Activated B cell treated with CpG ODN at 0.5 μM for 24 hours (primary cell): ENCODE measurements around the gene CRK. TPM values are rescaled to one million over a fixed set of nuclear protein-coding genes. Genes with fewer than 3 reads are reported as not detected.

Experiments used
- ATAC-seq: fragments of 200-7000 bp; cut with Tn5 transposase; one replicate; pipeline ENCODE4 v1.10.0; 2021; ENCODE audit warnings: low read depth, mild to moderate bottlenecking, moderate library complexity
- CTCF ChIA-PET: fragments of 350-600 bp; sonication (Branson Sonifier 250); formaldehyde crosslinking; loops from one replicate; lab custom pipeline; 2021; ENCODE audit warnings: antibody characterized with exemption; lab: Charles Lee
- POLR2A ChIA-PET: fragments of 350-600 bp; sonication (Branson Sonifier 250); formaldehyde crosslinking; loops from one replicate; lab custom pipeline; 2021; ENCODE audit warnings: antibody characterized with exemption; lab: Charles Lee
- DNase-seq: peaks from one replicate; pipeline ENCODE4 v3.0.0; 2022
- H3K27ac Mint-ChIP-seq: one replicate; pipeline ENCODE4 v1.8.0; 2020; ENCODE audit warnings: mixed read lengths
- H3K27me3 Mint-ChIP-seq: one replicate; pipeline ENCODE4 v1.8.0; 2021; ENCODE audit warnings: mixed read lengths
- H3K36me3 Mint-ChIP-seq: one replicate; pipeline ENCODE4 v1.8.0; 2021; ENCODE audit warnings: low read depth, mixed read lengths
- H3K4me1 Mint-ChIP-seq: one replicate; pipeline ENCODE4 v1.8.0; 2021; ENCODE audit warnings: mixed read lengths
- H3K4me3 Mint-ChIP-seq: one replicate; pipeline ENCODE4 v1.8.0; 2020; ENCODE audit warnings: mild to moderate bottlenecking, mixed read lengths
- H3K9me3 Mint-ChIP-seq: one replicate; pipeline ENCODE4 v1.8.0; 2020; ENCODE audit warnings: mixed read lengths
- CTCF ChIP-seq: fragments of 200-600 bp; IDR thresholded peaks from one replicate; pipeline ENCODE4 v1.8.0; 2022; ENCODE audit warnings: antibody characterized with exemption, mild to moderate bottlenecking
- intact Hi-C: fragments of 100-400 bp; cut with micrococcal nuclease; formaldehyde crosslinking; loops from one replicate; pipeline ENCODE4 v1.15.1; 2024
- total RNA-seq: library from RNA; stranded (reverse); gene quantifications from 2 replicates; pipeline ENCODE4 v1.2.3, GENCODE V29; 2022

CRK gene
- total RNA-seq, 1 donor from 2014 or later = 29.1 TPM

GRCh38 chr17:1481736-1482135, 25.7 kb upstream of the CRK start:
- no peak for ATAC-seq
- H3K27me3 Mint-ChIP-seq = no peaks in the 10 kb centered on the region
- intact Hi-C loops = no loop called here
- peaks cover 28% of the 10 kb centered on the region for H3K4me1 Mint-ChIP-seq
- ChIA-PET CTCF (interaction anchor here (1.0 kb wide), 1 partner anchor 117 kb away, joined by 3 read pairs; no protein-coding TSS in a partner anchor), POLR2A (interaction anchor here (1.3 kb wide), 1 partner anchor 19 kb away, joined by 4 read pairs; no protein-coding TSS in a partner anchor)
- no peak overlapping the region for H3K4me3 Mint-ChIP-seq
- no peak overlapping the region for H3K27ac Mint-ChIP-seq
- no peak for DNase-seq
- peaks cover 70% of the 10 kb centered on the region for H3K36me3 Mint-ChIP-seq
- no peak for TF ChIP-seq CTCF
- H3K9me3 Mint-ChIP-seq = no peaks in the 10 kb centered on the region

- ChIA-PET POLR2A (interaction anchor here (0.6 to 1.4 kb wide), 3 partner anchors 12 to 104 kb away, joined by 3 to 4 read pairs (median 3); partner anchors contain the start of gene MYO1C), CTCF (interaction anchor here (1.0 kb wide), 1 partner anchor 116 kb away, joined by 3 read pairs; no protein-coding TSS in a partner anchor)
- H3K36me3 Mint-ChIP-seq = peaks cover 74% of the 10 kb centered on the region
- ATAC-seq (no peak), DNase-seq (no peak)
- H3K27me3 Mint-ChIP-seq = no peaks in the 10 kb centered on the region
- intact Hi-C loops = no loop called here
- peaks cover 31% of the 10 kb centered on the region for H3K4me1 Mint-ChIP-seq
- no peak for TF ChIP-seq CTCF
- H3K9me3 Mint-ChIP-seq = no peaks in the 10 kb centered on the region
- no peak overlapping the region for H3K27ac Mint-ChIP-seq
- H3K4me3 Mint-ChIP-seq = no peak overlapping the region
Observed at GRCh38 chr17:1480747-1481465, 24.9 kb upstream of the CRK start.

- Mint-ChIP-seq H3K27me3 (no peaks in the 10 kb centered on the region), H3K4me1 (peaks cover 41% of the 10 kb centered on the region), H3K9me3 (no peaks in the 10 kb centered on the region), H3K36me3 (peaks cover 75% of the 10 kb centered on the region), H3K27ac (no peak overlapping the region), H3K4me3 (no peak overlapping the region)
- TF ChIP-seq CTCF = no peak
- intact Hi-C loops = no loop called here
- CTCF ChIA-PET = interaction anchor here (1.2 to 1.3 kb wide), 2 partner anchors 38 to 111 kb away, joined by 3 to 6 read pairs; partner anchors contain the start of gene INPP5K
- DNase-seq = no peak
- POLR2A ChIA-PET = interaction anchor here (1.1 kb wide), 1 partner anchor 20 kb away, joined by 4 read pairs; no protein-coding TSS in a partner anchor
- no peak for ATAC-seq
Observed at GRCh38 chr17:1478418-1478817, 22.4 kb upstream of the CRK start.

GRCh38 chr17:1475321-1475854, 19.4 kb upstream of the CRK start:
- DNase-seq (no peak), ATAC-seq (no peak)
- Mint-ChIP-seq H3K4me1 (peaks cover 54% of the 10 kb centered on the region), H3K27ac (peak overlapping the region; percentile 79), H3K9me3 (no peaks in the 10 kb centered on the region), H3K36me3 (peaks cover 67% of the 10 kb centered on the region), H3K27me3 (no peaks in the 10 kb centered on the region), H3K4me3 (peak overlapping the region; percentile 70)
- no peak for TF ChIP-seq CTCF
- CTCF ChIA-PET = interaction anchor here (0.9 kb wide), 1 partner anchor 110 kb away, joined by 4 read pairs; no protein-coding TSS in a partner anchor
- intact Hi-C loops = no loop called here
- POLR2A ChIA-PET = interaction anchor here (0.7 to 3.3 kb wide), 9 partner anchors 8 to 498 kb away, joined by 4 to 30 read pairs (median 6); partner anchors contain the start of genes INPP5K and YWHAE
